ENCODE data around the gene KRTAP5-7. TPM values are rescaled to one million over a fixed set of nuclear protein-coding genes. Genes with fewer than 3 reads are reported as not detected.
"Not testable (repeated sequence)": the region's sequence is repeated elsewhere in the genome, so short reads cannot be mapped to it uniquely, and the experiment has no call there.

KRTAP5-7 gene
- polyA plus RNA-seq, 4 donors = 0.10 to 0.33 (median 0.25) TPM; not detected in 1

- no peak for DNase-seq (ENCODE audit: low read depth in 4 of 4, low spot score in 2 of 4)
Observed at GRCh38 chr11:71554996-71555395, 27.9 kb downstream of the KRTAP5-7 start.

GRCh38 chr11:71555508-71555907 is 28.4 kb downstream of the KRTAP5-7 start:
- no peak for DNase-seq (ENCODE audit: low read depth in 4 of 4, low spot score in 2 of 4)

GRCh38 chr11:71556018-71556417 is 29.0 kb downstream of the KRTAP5-7 start:
- DNase-seq (ENCODE audit: low read depth in 4 of 4, low spot score in 2 of 4) = no peak

GRCh38 chr11:71557257-71557656 is 30.2 kb downstream of the KRTAP5-7 start:
- no peak for DNase-seq (ENCODE audit: low read depth in 4 of 4, low spot score in 2 of 4)

- no peak for DNase-seq (ENCODE audit: low read depth in 4 of 4, low spot score in 2 of 4)
Observed at GRCh38 chr11:71558996-71559395, 31.9 kb downstream of the KRTAP5-7 start.

GRCh38 chr11:71562120-71562519 is 35.1 kb downstream of the KRTAP5-7 start:
- DNase-seq (ENCODE audit: low read depth in 4 of 4, low spot score in 2 of 4) = no peak

- no peak for DNase-seq (ENCODE audit: low read depth in 4 of 4, low spot score in 2 of 4)
Observed at GRCh38 chr11:71563406-71563805, 36.3 kb downstream of the KRTAP5-7 start.

GRCh38 chr11:71564430-71564829 is 37.4 kb downstream of the KRTAP5-7 start:
- no peak for DNase-seq (ENCODE audit: low read depth in 4 of 4, low spot score in 2 of 4)

- DNase-seq (ENCODE audit: low read depth in 4 of 4, low spot score in 2 of 4) = no peak
Observed at GRCh38 chr11:71565263-71565662, 38.2 kb downstream of the KRTAP5-7 start, which contains the start of gene KRTAP5-10. Gene KRTAP5-10, plus strand, starts transcription at chr11:71565563. Its CDS starts 25 bp downstream, at chr11:71565588.

- DNase-seq (ENCODE audit: low read depth in 4 of 4, low spot score in 2 of 4) = no peak
Observed at GRCh38 chr11:71566081-71566620, 39.1 kb downstream of the KRTAP5-7 start.

GRCh38 chr11:71566626-71567599 is 39.8 kb downstream of the KRTAP5-7 start:
- DNase-seq (ENCODE audit: low read depth in 4 of 4, low spot score in 2 of 4) = not testable (repeated sequence)

GRCh38 chr11:71567633-71568032 is 40.6 kb downstream of the KRTAP5-7 start:
- DNase-seq (ENCODE audit: low read depth in 4 of 4, low spot score in 2 of 4) = not testable (repeated sequence)

GRCh38 chr11:71568704-71569349 is 41.8 kb downstream of the KRTAP5-7 start:
- DNase-seq (ENCODE audit: low read depth in 4 of 4, low spot score in 2 of 4) = no peak

GRCh38 chr11:71571101-71571850 is 44.2 kb downstream of the KRTAP5-7 start:
- DNase-seq (ENCODE audit: low read depth in 4 of 4, low spot score in 2 of 4) = not testable (repeated sequence)

GRCh38 chr11:71572811-71573210 is 45.7 kb downstream of the KRTAP5-7 start:
- DNase-seq (ENCODE audit: low read depth in 4 of 4, low spot score in 2 of 4) = no peak

GRCh38 chr11:71574418-71574817 is 47.4 kb downstream of the KRTAP5-7 start:
- no peak for DNase-seq (ENCODE audit: low read depth in 4 of 4, low spot score in 2 of 4)

GRCh38 chr11:71575723-71576424 is 48.8 kb downstream of the KRTAP5-7 start:
- DNase-seq (ENCODE audit: low read depth in 4 of 4, low spot score in 2 of 4) = no peak

GRCh38 chr11:71576688-71577465 is 49.8 kb downstream of the KRTAP5-7 start:
- not testable (repeated sequence) for DNase-seq (ENCODE audit: low read depth in 4 of 4, low spot score in 2 of 4)

- no peak for DNase-seq (ENCODE audit: low read depth in 4 of 4, low spot score in 2 of 4)
Observed at GRCh38 chr11:71577469-71578004, 50.5 kb downstream of the KRTAP5-7 start.
